SH-SY5Y (cell line): ENCODE results near the gene SMCP.

Source experiments
- GATA2 ChIP-seq: IDR thresholded peaks from 2 replicates; pipeline ENCODE4 v1.6.1; 2011; ENCODE audit warnings: mild to moderate bottlenecking, low read depth, low read length
- GATA3 ChIP-seq: IDR thresholded peaks from 2 replicates; pipeline ENCODE4 v1.6.1; 2011; ENCODE audit warnings: low read depth, mild to moderate bottlenecking, low read length, moderate library complexity

DNA sequence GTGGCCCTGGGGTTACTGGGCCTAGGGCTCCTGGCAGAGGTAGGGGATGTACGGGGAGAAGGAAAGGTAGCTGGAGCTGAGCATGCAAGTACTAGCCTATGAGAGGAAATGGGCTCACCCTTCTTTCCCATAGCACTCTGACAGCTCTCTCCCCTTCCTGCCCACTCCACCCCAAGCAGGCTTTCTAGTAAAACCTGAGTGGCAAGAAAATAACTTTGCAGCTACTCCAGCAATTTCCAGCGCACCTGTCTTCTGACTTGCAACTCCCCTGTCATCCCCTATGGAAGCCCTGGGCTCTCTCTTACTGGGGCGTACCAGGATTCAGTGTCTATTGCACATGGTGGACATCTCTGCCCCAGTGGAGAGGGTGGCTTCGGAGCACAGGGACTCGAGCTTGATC, 23.5 kb downstream of the SMCP start:
- TF ChIP-seq GATA2: no peak
- no peak for TF ChIP-seq GATA3
